ENCODE data around the gene SSBP2.
"Not testable (repeated sequence)": the region's sequence is repeated elsewhere in the genome, so short reads cannot be mapped to it uniquely, and the experiment has no call there.

Gene SSBP2

DNA sequence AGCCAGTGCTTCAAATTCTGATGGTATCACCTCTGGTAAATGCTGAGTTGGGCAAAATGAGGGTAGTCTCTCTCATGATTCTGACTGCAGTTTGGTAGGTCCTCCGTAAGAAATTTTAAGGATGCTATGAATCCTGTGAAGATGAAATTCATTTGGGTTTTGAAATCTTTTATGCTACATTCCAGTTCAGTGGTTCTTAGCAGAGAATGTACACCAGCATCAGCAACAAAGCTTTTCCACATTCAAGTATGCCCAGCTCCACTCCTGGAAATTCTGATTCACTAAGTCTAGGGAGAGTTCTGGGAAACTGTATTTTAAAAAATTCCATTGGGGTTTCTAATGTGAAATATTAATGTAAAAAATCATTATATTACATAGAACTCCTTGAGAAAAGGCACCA is 323.3 kb downstream of the SSBP2 start:
- DNase-seq (ENCODE audit: low spot score) = no peak

DNA sequence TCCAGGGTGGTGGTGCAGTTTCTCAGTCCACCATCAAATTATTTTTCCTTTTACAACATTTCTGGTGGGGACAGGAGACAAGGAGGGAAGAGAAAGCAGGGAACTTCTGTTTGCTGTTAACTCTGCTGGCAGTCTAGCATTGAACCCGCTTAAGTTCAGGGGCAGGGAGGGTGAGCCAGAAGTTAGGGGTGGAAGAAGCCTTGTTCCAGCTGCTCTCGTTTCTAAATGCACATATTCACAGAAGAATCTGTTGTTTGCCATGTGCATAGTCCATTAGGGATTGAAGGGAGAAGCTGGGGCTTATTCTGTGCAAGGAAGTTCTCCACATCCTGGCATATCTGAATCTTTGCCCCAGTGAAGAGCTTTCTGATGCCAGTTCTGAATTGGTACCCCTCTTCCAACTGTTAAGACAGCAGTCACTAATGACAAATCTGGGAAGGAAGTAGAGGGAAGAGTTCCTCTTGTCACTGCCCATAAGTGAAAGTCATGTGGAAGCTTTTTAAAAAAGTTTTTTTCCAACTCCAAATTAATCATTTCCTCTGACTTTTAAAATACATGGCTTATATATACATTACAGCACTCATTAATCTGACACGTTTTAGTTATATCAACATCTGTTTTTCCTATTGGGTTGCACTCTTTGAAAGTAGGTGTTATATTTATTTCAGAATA is 324.4 kb downstream of the SSBP2 start:
- DNase-seq (ENCODE audit: low spot score) = no peak

DNA sequence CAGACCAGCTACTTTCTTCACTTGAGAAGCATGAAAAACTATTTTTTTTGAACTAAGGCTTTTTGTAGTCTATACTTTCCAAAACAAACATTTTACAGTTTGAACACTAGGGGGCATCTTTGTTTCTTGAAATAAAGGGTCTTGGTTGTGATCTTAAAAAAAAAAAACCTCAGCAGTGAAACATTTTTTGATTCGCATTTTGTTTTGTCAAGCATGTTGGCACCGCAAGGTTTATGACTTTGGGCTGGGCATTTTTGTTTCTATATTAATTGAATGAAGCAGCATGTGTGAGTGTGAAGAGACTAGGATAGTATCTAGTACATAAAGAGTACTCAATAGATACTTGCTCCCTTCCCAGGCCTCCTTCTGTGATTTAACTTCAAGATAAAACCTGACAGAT is 325.3 kb downstream of the SSBP2 start:
- peak; percentile 63 for DNase-seq (ENCODE audit: low spot score)

DNA sequence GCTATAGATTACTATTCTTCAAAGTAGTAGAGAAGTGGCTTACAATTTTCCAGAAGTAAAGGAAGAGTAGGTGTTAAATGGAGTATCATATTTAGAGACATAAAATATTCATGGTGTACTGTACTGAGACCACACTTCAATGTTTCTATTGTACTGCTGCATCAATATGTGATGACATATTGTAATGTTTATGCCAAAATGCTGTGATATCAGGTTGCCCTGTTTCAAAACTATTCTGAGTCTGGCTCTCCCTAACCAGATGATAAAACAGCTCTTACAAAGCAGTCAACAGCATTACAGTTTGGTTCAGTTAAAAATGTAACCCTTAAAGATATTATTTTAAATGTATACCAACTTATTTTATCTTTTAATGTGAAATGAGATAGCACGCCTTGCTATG is 326.2 kb downstream of the SSBP2 start:
- no peak for DNase-seq (ENCODE audit: low spot score)

DNA sequence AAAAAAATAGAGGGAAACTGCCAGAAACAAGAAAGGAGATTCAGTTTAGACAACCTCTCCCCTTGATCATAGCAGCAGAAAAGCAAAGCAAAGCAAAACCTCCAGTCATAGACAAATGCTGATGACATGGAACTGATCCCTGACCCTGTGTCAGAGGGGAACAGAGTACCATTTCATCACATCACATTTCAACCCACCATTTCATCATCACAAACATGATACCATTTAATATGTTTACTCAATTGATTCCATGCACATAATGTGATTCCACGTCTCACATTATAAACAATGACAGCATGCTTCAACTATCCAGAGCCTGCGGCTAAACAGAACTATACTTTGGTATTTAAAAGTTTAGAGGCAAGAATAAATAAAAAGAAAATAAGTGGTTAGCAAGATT is 328.2 kb downstream of the SSBP2 start:
- no peak for DNase-seq (ENCODE audit: low spot score)

DNA sequence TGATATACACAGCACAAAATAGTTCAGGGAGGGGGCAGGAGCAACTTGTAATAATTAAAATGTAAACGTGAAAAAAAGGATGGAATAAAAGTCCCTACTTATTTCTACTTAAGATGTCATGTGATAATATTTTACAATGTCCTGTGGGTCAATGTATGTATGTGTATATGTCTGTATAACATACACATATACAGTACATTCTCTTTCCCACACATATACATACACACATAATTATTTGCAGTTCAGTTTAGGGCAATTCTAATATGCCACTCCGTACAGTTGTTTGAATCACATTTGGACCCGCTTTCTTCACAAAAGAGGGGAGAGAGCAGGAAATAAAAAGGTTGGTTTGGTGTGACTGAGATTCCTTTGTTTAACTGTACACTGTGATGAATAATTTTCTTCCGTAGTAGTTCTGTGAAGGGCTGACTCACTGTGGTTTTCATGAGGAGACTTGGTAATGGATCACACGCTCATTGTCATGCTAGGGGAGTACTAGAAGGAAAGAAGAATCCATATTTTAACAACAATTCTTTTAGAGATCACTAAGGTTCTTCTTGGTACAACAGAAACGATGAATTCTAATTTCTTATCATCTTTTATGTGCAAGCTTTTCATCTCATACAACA is 330.7 kb downstream of the SSBP2 start:
- no peak for DNase-seq (ENCODE audit: low spot score)

DNA sequence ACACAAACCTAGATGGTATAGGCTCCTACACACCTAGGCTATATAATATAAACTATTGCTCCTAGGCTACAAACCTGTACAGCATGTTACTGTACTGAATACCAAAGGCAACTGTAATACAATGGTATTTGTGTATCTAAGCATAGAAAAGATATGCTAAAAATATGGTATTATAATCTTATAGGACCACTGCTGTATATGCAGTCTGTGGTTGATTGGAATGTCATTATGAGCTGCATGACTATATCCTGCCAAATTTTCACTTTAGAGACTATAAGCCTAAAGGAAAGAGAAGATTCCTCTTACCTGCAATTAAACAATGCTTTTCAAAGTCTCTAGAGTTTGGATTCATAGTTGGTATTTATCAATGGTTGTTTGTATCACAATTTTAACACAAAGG is 332.3 kb downstream of the SSBP2 start:
- DNase-seq (ENCODE audit: low spot score) = no peak

DNA sequence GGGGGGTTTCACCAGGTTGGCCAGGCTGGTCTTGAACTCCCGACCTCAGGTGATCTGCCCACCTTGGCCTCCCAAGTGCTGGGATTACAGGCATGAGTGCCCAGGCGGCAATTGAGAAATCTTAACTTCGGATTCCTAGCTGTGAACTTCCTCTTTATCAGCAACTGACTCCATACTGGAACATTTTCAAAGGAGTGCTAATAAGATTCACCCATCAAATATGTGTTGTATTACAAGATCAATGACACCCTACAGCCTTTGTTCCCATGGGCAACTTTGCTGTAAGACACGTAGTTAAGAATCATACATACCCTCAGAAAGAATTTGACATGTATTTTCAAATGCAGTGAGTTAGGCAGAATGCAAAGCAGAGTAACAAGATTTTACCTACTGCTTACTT is 333.8 kb downstream of the SSBP2 start:
- DNase-seq (ENCODE audit: low spot score) = no peak

DNA sequence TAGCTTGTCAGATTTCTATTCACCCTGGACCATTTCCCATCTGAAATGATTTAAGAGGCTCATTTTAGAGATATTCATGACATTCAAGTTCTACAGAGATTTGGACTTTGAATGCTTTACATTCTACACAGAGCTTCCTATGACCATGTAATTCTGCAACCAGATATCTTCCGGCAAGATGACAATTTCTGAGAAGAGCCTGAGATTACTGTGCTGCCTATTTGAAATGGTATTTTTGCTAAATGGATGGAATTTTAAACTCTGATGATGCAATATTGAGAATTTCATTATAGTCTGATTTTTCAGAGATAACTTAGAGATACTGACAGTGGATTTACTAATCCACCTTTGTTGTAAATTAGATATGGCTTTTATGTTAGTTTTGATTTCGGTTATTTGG is 341.0 kb downstream of the SSBP2 start:
- DNase-seq (ENCODE audit: low spot score) = no peak

DNA sequence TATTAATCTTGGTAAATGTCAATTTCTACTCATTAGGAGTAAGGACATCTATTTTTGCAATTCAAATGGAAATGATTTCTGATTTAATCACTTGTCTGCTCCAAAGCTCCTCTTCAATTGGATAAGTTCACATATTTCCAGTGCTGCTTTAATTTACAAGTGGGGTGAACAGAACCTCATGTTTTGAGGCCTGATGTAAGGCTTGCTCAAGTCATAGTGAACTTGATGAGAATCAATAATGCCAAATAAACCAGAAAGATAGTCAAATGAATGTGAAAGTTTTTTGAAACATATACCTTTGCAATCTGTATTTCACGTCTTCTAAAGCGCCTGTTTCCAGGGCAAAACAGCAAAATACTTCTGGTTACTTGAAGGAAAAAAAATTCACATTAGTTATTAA is 341.5 kb downstream of the SSBP2 start:
- DNase-seq (ENCODE audit: low spot score) = no peak

DNA sequence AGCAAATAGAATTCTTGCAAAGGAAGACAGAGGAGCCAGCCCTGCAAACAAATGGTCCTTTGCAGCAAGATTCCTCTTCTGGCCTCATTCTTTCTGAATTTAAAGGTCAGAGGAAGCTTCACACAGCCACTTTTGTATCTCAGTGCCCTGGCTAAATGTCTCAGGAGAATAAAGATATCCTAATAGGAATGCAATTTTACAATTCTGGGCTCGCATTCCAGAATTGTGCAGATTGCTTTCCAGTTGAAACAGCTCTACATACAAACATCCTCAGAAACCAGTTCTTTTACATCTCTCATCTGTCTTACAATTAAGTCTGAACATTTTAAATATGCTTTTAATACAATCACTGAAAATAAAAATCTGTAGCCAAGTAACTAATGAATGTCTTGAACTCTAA is 342.4 kb downstream of the SSBP2 start:
- no peak for DNase-seq (ENCODE audit: low spot score)

DNA sequence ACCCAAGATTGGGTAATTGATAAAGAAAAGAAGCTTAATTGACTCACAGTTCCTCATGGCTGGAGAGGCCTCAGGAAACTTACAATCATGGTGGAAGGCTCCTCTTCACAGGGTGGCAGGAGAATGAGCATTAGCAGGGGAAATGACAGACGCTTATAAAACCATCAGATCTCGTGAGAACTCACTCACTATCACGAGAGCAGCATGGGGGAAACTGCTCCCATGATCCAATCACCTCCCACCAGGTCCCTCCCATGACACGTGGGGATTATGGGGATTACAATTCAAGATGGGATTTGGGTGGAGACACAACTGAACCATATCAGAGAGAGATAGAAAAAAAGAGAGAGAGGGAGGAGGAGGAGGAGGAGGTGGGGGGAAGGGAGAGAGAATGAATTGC is 343.1 kb downstream of the SSBP2 start:
- DNase-seq (ENCODE audit: low spot score) = not testable (repeated sequence)

DNA sequence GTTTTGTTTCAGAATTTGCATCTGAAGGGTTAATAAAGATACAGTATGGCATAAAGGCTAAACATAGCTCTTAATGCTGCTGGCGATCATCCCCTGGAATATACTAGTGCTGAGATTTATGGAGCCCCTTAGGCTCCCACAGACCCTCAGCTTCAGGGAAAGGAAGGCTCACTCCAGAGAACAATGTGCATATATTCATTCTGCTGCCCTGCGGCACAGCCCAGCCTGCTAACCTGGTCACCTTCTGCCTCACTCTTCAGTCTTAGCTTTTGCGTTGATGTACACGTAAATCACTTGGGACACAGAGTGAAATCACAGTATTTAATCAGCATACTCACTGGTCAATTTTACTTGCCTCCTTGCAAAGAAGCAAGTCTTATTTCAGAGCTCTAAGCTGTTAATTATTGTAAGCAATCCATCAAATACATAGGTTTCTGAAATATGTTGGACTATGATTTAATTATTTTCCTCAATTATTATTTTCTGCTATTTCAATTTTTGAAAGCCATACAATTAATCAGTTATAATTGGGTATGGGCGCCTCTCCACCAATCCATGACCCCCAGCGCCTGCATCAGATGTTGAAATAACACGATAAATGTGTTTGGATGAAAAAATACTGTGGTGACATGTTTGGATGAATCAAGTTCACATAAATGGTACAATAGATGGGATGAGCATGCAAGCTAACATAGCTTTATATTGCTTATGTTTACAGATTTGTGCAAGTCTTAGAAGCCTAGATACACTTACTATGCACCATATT is 345.6 kb downstream of the SSBP2 start:
- no peak for DNase-seq (ENCODE audit: low spot score)

DNA sequence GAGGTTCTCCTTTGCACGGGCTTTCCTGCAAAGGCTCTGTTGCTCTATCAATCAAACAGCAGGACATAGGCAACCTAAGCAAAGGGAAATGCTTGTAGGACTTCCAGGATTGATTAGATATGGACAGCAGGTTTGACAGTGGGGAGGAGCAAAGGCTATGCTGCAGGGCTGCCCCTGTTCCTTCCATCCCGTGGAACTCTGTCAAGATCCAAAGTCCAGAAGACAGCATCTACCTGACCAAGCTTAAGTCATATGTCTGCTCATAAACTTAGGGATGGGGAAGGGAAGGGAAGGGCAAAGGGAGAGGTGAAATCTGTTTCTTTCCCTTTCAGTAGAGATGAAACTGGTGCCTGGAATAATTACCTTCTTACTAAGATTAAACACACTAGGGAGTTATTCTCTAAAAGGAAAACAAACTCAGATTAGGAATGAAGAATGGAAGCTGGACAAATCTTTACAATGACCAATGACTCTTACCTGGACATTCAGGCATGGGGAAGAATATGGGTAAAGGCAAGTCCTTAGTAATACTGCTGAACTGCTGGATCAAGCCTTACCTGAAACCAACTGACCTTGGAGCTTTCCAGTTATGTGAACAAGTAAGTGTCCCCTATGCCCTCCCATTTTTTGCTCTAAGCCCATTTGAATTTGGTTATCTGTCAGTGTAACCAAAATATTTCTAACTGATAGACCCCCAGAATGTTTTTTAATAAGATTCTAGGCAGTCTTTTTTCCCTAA is 348.5 kb downstream of the SSBP2 start:
- no peak for DNase-seq (ENCODE audit: low spot score)

DNA sequence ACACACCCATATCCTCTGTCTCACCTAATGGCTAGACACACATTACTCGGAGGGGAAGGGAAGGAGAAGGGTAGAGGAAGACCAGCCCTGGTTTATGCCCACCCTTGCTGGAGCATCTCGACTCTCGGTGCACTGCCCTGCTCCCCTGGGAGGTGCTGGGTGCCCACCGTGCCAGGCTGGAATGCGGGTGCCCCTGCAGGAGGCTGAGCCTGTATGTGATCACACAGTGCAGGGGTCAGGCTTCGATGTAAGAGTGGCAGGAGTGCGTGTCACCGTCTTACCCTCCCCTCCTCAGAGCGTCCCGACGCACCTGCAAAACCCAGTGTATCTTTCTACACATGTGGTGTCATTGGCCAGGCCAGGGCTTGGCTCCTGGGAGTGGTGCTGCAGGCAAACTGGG is 349.6 kb downstream of the SSBP2 start:
- DNase-seq (ENCODE audit: low spot score) = no peak

DNA sequence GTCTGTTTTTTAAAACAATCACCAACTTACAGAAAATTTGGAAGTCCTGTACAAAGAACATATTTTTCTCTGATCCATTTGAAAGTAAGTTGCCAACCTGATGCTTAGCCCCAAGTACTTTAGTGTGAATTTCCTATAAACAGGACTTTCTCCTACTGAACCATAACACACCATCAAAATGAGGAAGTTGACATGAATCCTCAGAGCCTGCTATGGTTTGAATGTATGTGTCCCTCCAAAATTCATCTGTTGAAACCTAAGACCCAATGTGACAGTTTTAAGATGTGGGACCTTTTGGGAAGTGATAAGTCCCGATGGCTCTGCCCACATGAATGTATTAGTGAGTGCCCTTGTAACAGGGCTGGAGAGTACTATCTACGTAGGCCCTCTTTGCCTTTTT is 350.5 kb downstream of the SSBP2 start:
- no peak for DNase-seq (ENCODE audit: low spot score)

DNA sequence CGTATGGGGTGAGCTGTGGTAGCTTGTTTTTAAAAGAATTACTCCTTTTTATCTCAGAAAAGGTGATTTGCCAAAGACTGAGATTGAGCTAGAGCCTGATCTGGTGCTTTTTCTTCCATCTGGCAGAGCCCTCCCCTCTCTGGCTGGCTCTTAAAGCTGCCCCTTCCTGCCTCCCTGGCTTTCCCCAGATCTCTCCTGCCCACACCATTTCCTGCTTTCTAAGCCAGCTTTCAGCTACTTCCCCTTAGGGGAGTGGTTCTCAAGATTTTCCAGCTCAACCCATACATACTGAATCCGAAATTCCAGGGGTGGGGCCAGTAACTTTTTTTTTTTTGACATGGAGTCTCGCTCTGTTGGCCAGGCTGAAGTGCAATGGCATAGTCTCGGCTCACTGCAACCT is 352.2 kb downstream of the SSBP2 start:
- DNase-seq (ENCODE audit: low spot score) = no peak

DNA sequence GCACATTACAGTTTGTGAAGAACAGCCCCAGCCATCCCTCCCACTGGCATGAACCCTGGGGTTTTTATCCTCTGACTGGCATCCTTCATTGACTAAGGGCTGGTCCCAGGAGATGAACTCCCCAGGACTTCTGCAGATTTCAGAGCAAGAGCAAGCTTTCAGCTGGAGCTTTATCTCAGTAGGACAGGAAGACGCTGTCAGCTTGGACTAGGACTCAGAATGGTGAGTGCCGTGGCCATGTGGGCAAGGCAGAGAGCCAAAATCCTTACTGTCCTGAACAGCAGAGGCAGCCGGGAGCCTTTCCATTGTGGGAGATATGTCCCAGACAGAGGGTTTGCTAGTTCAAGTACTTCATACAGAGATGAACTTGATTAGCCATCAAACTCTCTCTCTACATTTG is 353.7 kb downstream of the SSBP2 start:
- no peak for DNase-seq (ENCODE audit: low spot score)

DNA sequence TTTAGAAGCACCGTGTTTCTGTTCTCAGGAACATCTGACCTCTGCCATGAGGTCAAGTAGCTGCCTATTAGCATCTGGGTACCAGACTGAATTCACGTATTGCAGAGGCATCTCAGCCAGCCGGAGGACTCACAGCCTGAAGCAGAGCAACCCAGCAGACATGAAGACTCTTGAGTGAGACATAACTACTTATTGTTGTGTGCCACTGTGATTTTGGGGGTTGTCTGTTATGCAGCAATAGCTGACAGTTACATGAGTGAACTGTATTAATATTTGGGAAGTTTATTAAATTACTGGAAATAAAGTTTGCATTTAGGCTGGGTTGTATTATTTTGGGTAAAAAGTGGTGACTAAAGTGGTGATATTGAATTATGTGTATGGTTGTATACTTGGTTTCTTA is 355.6 kb downstream of the SSBP2 start:
- no peak for DNase-seq (ENCODE audit: low spot score)

DNA sequence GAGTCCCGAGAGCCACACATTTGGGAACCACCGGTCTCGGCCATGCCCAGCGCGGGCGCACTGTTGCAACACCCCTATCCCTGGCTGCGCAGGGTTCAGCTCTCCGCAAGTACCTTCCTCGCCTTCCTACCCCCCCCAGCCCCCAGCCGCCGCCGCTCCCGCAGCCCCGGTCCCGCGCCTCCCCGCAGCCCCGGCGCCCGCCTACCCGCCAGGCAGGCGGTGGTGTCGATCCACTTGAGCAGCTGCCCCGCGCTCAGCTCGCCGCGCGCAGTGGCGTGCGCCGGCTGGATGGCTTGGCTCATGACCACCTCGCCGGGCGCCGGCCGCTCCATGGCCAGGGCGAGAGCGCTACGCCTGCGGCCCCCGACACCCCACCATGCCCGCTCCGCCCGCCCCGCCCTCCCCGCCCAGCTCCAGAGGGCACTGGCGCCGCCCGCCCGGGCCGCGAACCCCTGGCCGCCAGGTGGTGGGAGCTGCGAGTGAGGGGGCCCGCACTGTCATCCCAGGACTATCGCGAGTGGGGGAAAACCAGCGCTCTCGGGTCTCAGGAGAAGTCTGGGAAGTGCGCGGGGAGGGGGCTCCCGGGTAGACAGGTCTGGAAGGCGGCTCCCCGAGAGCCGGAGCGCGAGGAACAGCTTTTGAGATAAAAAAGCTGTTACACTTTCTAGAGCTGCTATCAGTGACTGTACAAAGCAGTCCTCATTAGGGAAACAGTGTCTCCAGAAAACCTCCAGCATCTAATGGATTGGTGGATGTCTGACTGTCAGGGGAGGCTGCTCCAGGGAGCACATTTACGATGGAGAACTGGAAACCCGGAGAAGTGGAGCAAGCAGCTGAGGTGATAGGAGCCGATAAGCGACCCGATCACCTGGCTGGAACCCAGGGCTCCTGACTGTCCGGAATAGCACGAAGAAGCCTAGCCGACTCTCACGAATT is 356.8 kb downstream of the SSBP2 start, which contains the start of gene ACOT12:
ACOT12 (minus strand) TSS at position 352 of the 936 bp plus-strand sequence; CDS start at position 332, 20 bp downstream.
- DNase-seq (ENCODE audit: low spot score) = no peak

DNA sequence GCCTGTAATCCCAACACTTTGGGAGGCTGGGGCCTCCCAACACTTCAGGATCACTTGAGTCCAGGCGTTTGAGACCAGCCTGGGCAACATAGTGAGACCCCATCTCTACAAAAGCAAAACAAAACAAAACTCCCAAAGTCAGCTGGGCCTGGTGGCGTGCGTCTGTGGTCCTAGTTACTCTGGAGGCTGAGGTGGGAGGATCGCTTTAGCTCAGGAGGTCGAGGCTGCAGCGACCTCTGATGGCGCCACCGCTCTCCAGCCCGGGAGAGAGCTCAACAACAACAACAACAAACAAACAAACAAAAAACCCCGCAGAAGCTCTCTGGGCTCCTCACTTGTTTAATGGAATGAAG is 357.5 kb downstream of the SSBP2 start:
- DNase-seq (ENCODE audit: low spot score) = no peak

DNA sequence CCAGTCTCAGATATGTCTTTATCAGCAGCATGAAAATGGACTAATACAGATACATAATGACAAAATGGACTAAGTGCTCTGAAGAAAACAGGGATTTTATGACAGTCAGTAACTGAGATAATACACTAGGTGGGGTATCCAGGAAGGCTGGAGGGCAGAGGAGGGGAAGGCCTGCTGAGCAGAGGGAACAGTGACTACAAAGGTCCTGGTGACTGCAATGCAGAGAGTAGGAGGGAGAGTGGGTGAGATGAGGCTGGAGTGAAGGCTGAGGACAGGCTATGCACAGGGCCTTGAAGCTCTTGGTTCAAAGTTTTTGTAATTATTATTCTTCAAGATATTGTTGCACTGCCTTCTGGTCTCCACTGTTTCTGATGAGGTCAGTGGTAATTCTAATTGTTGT is 361.9 kb downstream of the SSBP2 start:
- no peak for DNase-seq (ENCODE audit: low spot score)

Data from hematopoietic multipotent progenitor cell treated with erythropoietin and hydrocortisone succinate and interleukin-3 and kit ligand, for 15 days (in vitro differentiated cells).